Mucosa of descending colon (tissue), 3 donors: Measurements from ENCODE around the gene SLC25A22. TPM values are rescaled to one million over a fixed set of nuclear protein-coding genes. Genes with fewer than 3 reads are reported as not detected.

Experiments used
- ATAC-seq: fragments of 200-7000 bp; cut with Tn5 transposase; one replicate; pipeline ENCODE4 v1.9.1; 2020; ENCODE audit warnings: mild to moderate bottlenecking, moderate library complexity
- DNase-seq, 3 donors: peaks; one replicate each; pipeline ENCODE4 v3.0.0-alpha.2; 2020
- H3K36me3 ChIP-seq: fragments of 200-600 bp; one replicate; pipeline ENCODE4 v1.8.0; 2021; ENCODE audit warnings: low read depth, mild to moderate bottlenecking
- H3K4me1 ChIP-seq: fragments of 200-600 bp; one replicate; pipeline ENCODE4 v1.8.0; 2021; ENCODE audit warnings: low read depth, mild to moderate bottlenecking
- H3K4me3 ChIP-seq: fragments of 200-600 bp; one replicate; pipeline ENCODE4 v1.8.0; 2021; ENCODE audit warnings: mild to moderate bottlenecking
- H3K9me3 ChIP-seq: fragments of 200-600 bp; one replicate; pipeline ENCODE4 v1.8.0; 2021; ENCODE audit warnings: mild to moderate bottlenecking
- CTCF ChIP-seq: fragments of 200-600 bp; IDR thresholded peaks from one replicate; pipeline ENCODE4 v1.8.0; 2022; ENCODE audit warnings: antibody characterized with exemption, mild to moderate bottlenecking
- intact Hi-C, 2 donors: fragments of 100-400 bp; cut with DNase I in 1 of 2; cut with micrococcal nuclease in 1 of 2; formaldehyde crosslinking; loops; one replicate each; pipeline versions ENCODE4 v1.11.0 to v1.11.1; 2022; cut with DNase I, micrococcal nuclease
- total RNA-seq, 3 donors: library from RNA; stranded (reverse); fragmentation: NEBNext Ultra II Directional in 2 of 3; extraction: Animal tissue kit (Norgen Biotek cat#: 25700) in 2 of 3; gene quantifications; one replicate each; pipeline versions ENCODE4 v1.2.1 to v1.2.4, GENCODE V29; 2021 to 2023
- donor health status: DM: no; HTN: no; CAD: no; lungs with moderate emphysema.
- donor health status: DM: no; HTN: no; CAD: no.
- donor health status: DM: no; HTN: yes; CAD: no.

The SLC25A22 gene
- total RNA-seq, 3 donors from 2014 or later, result 11.6 to 18.6 (median 14.4) TPM

GRCh38 chr11:793556-793955 lies 4.5 kb downstream of the SLC25A22 start:
- H3K9me3 ChIP-seq, result no peaks in the 10 kb centered on the region
- no peak for DNase-seq
- no peak for ATAC-seq
- H3K4me1 ChIP-seq, result peaks cover 26% of the 10 kb centered on the region
- TF ChIP-seq CTCF, result no peak
- intact Hi-C loops, result no loop called here
- H3K36me3 ChIP-seq, result no peaks in the 10 kb centered on the region
- no peak overlapping the region for H3K4me3 ChIP-seq

GRCh38 chr11:792873-793272 lies 5.2 kb downstream of the SLC25A22 start:
- no peak for TF ChIP-seq CTCF
- Histone ChIP-seq H3K4me1 (peaks cover 22% of the 10 kb centered on the region), H3K4me3 (no peak overlapping the region)

GRCh38 chr11:792535-792821 lies 5.6 kb downstream of the SLC25A22 start:
- no peak for TF ChIP-seq CTCF
- intact Hi-C loops, result no loop called here

More at GRCh38 chr11:792873-793272, 5.2 kb downstream of the SLC25A22 start:
- DNase-seq, result no peak
- no peaks in the 10 kb centered on the region for H3K36me3 ChIP-seq
- H3K9me3 ChIP-seq, result no peaks in the 10 kb centered on the region
- intact Hi-C loops, result no loop called here
- ATAC-seq, result no peak

GRCh38 chr11:791658-792534 lies 6.2 kb downstream of the SLC25A22 start:
- TF ChIP-seq CTCF, result no peak
- no peaks in the 10 kb centered on the region for H3K9me3 ChIP-seq
- H3K4me1 ChIP-seq, result peaks cover 14% of the 10 kb centered on the region
- no peak for ATAC-seq
- intact Hi-C loops, result no loop called here
- DNase-seq, result no peak
- H3K4me3 ChIP-seq, result no peak overlapping the region
- no peaks in the 10 kb centered on the region for H3K36me3 ChIP-seq

More at GRCh38 chr11:792535-792821, 5.6 kb downstream of the SLC25A22 start:
- no peak for ATAC-seq
- Histone ChIP-seq H3K9me3 (no peaks in the 10 kb centered on the region), H3K4me3 (no peak overlapping the region), H3K4me1 (peaks cover 20% of the 10 kb centered on the region), H3K36me3 (no peaks in the 10 kb centered on the region)
- DNase-seq, result no peak

GRCh38 chr11:790721-791564 lies 7.1 kb downstream of the SLC25A22 start:
- intact Hi-C loops, result no loop called here
- no peaks in the 10 kb centered on the region for H3K9me3 ChIP-seq
- no peak for TF ChIP-seq CTCF
- H3K4me1 ChIP-seq, result peaks cover 7% of the 10 kb centered on the region
- no peak overlapping the region for H3K4me3 ChIP-seq
- no peak for DNase-seq
- H3K36me3 ChIP-seq, result no peaks in the 10 kb centered on the region
- no peak for ATAC-seq
